ENCODE measurements around the gene FBXL3.

The FBXL3 gene

DNA sequence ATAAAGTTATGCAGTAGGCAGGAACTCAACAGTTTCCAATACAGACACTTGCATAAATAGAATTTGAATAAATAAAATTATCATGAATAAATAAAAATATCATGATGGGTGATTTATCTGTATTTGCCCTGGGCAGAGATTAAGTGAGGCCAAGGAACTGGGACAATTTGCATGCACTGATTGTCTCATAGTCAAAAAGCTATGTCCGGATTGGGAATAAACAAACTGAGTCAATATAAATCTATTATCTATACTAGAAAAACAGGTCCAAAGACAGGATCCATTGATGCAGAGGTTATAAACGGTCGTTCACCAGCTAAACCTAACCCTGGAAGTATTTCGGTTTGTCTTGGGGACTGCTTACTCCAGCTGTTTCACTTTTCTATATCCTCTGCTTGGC lies 26.2 kb upstream of the FBXL3 start:
- DNase-seq = no peak
- no peak overlapping the region for H3K4me3 ChIP-seq (ENCODE audit: insufficient read depth in 1 of 2, low read depth in 1 of 2, low read length in 2 of 2)
- WGBS = 89% methylated on average over 4 of the region's 4 CpGs
- H3K9me3 ChIP-seq (ENCODE audit: control insufficient read depth, low read length) = no peaks in the 10 kb centered on the region
- H3K4me1 ChIP-seq (ENCODE audit: control insufficient read depth, insufficient read depth, low read depth, low read length) = peaks cover 4% of the 10 kb centered on the region
- no peak overlapping the region for H3K4ac ChIP-seq (ENCODE audit: low read depth in 1 of 2, low read length in 2 of 2)
- no peak overlapping the region for H2BK12ac ChIP-seq (ENCODE audit: low read length in 2 of 2)
- H3K9ac ChIP-seq (ENCODE audit: low read length) = no peak overlapping the region
- H4K8ac ChIP-seq (ENCODE audit: low read length) = no peak overlapping the region
- no peak overlapping the region for H3K27ac ChIP-seq (ENCODE audit: low read length, poor library complexity, severe bottlenecking)
- H3K18ac ChIP-seq (ENCODE audit: low read depth in 1 of 2, low read length in 2 of 2) = no peak overlapping the region
- no peak overlapping the region for H2BK15ac ChIP-seq (ENCODE audit: low read depth, poor library complexity, severe bottlenecking)
- H3K4me2 ChIP-seq (ENCODE audit: low read length, poor library complexity, severe bottlenecking) = no peak overlapping the region
- H3K79me1 ChIP-seq (replicated peaks; ENCODE audit: low read length, poor library complexity, severe bottlenecking) = no peaks in the 10 kb centered on the region
- H2BK120ac ChIP-seq (ENCODE audit: low read depth, low read length) = no peak overlapping the region
- H3K23ac ChIP-seq (ENCODE audit: low read length in 2 of 2) = no peak overlapping the region
- H3K27me3 ChIP-seq (ENCODE audit: control insufficient read depth in 1 of 2, insufficient read depth in 1 of 2, low read length in 2 of 2) = no peaks in the 10 kb centered on the region
- no peak overlapping the region for H2AFZ ChIP-seq (ENCODE audit: low read depth, low read length)
- no peak overlapping the region for H4K91ac ChIP-seq (ENCODE audit: low read length)
- H2BK5ac ChIP-seq (ENCODE audit: low read depth, low read length, poor library complexity, severe bottlenecking) = no peak overlapping the region
- no peak overlapping the region for H2AK5ac ChIP-seq (ENCODE audit: low read length, severe bottlenecking)
- H3K36me3 ChIP-seq (ENCODE audit: control insufficient read depth in 1 of 2, insufficient read depth in 2 of 2, low read depth in 1 of 2, low read length in 2 of 2) = peaks cover 14 to 98% of the 10 kb centered on the region in 2 experiments
- no peak overlapping the region for H3K14ac ChIP-seq (ENCODE audit: low read length in 2 of 2)

DNA sequence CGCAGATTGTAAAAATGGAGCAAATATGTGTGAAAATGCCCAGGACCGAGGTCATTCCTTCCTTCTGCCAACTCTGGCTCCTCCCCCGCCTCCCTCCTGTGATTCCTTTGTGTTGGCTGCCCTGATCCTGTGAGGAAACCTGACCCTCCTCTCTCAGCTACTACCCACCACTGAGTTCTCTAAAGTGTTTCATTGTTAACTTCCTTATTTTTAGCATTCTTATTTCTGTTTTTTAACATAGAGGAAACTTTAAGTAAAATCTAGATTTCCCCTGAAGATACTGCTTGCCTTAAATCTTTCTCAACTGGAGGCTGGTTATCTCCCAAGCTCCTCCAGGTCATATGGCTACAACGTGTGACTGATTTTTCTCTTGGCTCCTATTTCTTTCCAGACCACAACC lies 21.7 kb upstream of the FBXL3 start:
- H3K4me2 ChIP-seq (ENCODE audit: low read length, poor library complexity, severe bottlenecking) = no peak overlapping the region
- no peak overlapping the region for H3K18ac ChIP-seq (ENCODE audit: low read depth in 1 of 2, low read length in 2 of 2)
- no peak overlapping the region for H4K91ac ChIP-seq (ENCODE audit: low read length)
- H2AFZ ChIP-seq (ENCODE audit: low read depth, low read length) = no peak overlapping the region
- H3K4me3 ChIP-seq (ENCODE audit: insufficient read depth in 1 of 2, low read depth in 1 of 2, low read length in 2 of 2) = no peak overlapping the region
- no peak overlapping the region for H3K14ac ChIP-seq (ENCODE audit: low read length in 2 of 2)
- no peak overlapping the region for H2AK5ac ChIP-seq (ENCODE audit: low read length, severe bottlenecking)
- no peaks in the 10 kb centered on the region for H3K9me3 ChIP-seq (ENCODE audit: control insufficient read depth, low read length)
- peaks cover 14 to 90% of the 10 kb centered on the region in 2 experiments for H3K36me3 ChIP-seq (ENCODE audit: control insufficient read depth in 1 of 2, insufficient read depth in 2 of 2, low read depth in 1 of 2, low read length in 2 of 2)
- no peaks in the 10 kb centered on the region for H3K4me1 ChIP-seq (ENCODE audit: control insufficient read depth, insufficient read depth, low read depth, low read length)
- no peak overlapping the region for H2BK15ac ChIP-seq (ENCODE audit: low read depth, poor library complexity, severe bottlenecking)
- no peak overlapping the region for H2BK12ac ChIP-seq (ENCODE audit: low read length in 2 of 2)
- WGBS = 72% methylated on average over 4 of the region's 4 CpGs
- H3K27me3 ChIP-seq (ENCODE audit: control insufficient read depth in 1 of 2, insufficient read depth in 1 of 2, low read length in 2 of 2) = no peaks in the 10 kb centered on the region
- no peak for DNase-seq
- no peak overlapping the region for H2BK5ac ChIP-seq (ENCODE audit: low read depth, low read length, poor library complexity, severe bottlenecking)
- H2BK120ac ChIP-seq (ENCODE audit: low read depth, low read length) = no peak overlapping the region
- H3K23ac ChIP-seq (ENCODE audit: low read length in 2 of 2) = no peak overlapping the region
- no peak overlapping the region for H4K8ac ChIP-seq (ENCODE audit: low read length)
- no peak overlapping the region for H3K9ac ChIP-seq (ENCODE audit: low read length)
- no peak overlapping the region for H3K27ac ChIP-seq (ENCODE audit: low read length, poor library complexity, severe bottlenecking)
- no peaks in the 10 kb centered on the region for H3K79me1 ChIP-seq (replicated peaks; ENCODE audit: low read length, poor library complexity, severe bottlenecking)
- H3K4ac ChIP-seq (ENCODE audit: low read depth in 1 of 2, low read length in 2 of 2) = no peak overlapping the region

GRCh38 chr13:77047649-77048343 lies 20.8 kb upstream of the FBXL3 start:
- no peak overlapping the region for H4K91ac ChIP-seq (ENCODE audit: low read length)
- H2BK5ac ChIP-seq (ENCODE audit: low read depth, low read length, poor library complexity, severe bottlenecking) = no peak overlapping the region
- no peak overlapping the region for H3K9ac ChIP-seq (ENCODE audit: low read length)
- no peak overlapping the region for H3K14ac ChIP-seq (ENCODE audit: low read length in 2 of 2)
- no peak for DNase-seq
- H3K9me3 ChIP-seq (ENCODE audit: control insufficient read depth, low read length) = no peaks in the 10 kb centered on the region
- H3K79me1 ChIP-seq (replicated peaks; ENCODE audit: low read length, poor library complexity, severe bottlenecking) = no peaks in the 10 kb centered on the region
- no peak overlapping the region for H2BK12ac ChIP-seq (ENCODE audit: low read length in 2 of 2)
- no peak overlapping the region for H2BK120ac ChIP-seq (ENCODE audit: low read depth, low read length)
- 70% methylated on average over 8 of the region's 8 CpGs for WGBS
- no peak overlapping the region for H3K27ac ChIP-seq (ENCODE audit: low read length, poor library complexity, severe bottlenecking)
- H3K23ac ChIP-seq (ENCODE audit: low read length in 2 of 2) = no peak overlapping the region
- H3K18ac ChIP-seq (ENCODE audit: low read depth in 1 of 2, low read length in 2 of 2) = no peak overlapping the region
- no peak overlapping the region for H3K4me2 ChIP-seq (ENCODE audit: low read length, poor library complexity, severe bottlenecking)
- H2AK5ac ChIP-seq (ENCODE audit: low read length, severe bottlenecking) = no peak overlapping the region
- H3K27me3 ChIP-seq (ENCODE audit: control insufficient read depth in 1 of 2, insufficient read depth in 1 of 2, low read length in 2 of 2) = no peaks in the 10 kb centered on the region
- peaks cover 14 to 84% of the 10 kb centered on the region in 2 experiments for H3K36me3 ChIP-seq (ENCODE audit: control insufficient read depth in 1 of 2, insufficient read depth in 2 of 2, low read depth in 1 of 2, low read length in 2 of 2)
- no peak overlapping the region for H4K8ac ChIP-seq (ENCODE audit: low read length)
- no peak overlapping the region for H2AFZ ChIP-seq (ENCODE audit: low read depth, low read length)
- no peak overlapping the region for H3K4me3 ChIP-seq (ENCODE audit: insufficient read depth in 1 of 2, low read depth in 1 of 2, low read length in 2 of 2)
- H2BK15ac ChIP-seq (ENCODE audit: low read depth, poor library complexity, severe bottlenecking) = no peak overlapping the region
- no peak overlapping the region for H3K4ac ChIP-seq (ENCODE audit: low read depth in 1 of 2, low read length in 2 of 2)
- H3K4me1 ChIP-seq (ENCODE audit: control insufficient read depth, insufficient read depth, low read depth, low read length) = no peaks in the 10 kb centered on the region

GRCh38 chr13:77042566-77043177 lies 15.7 kb upstream of the FBXL3 start:
- Histone ChIP-seq H2BK12ac (ENCODE audit: low read length in 2 of 2) (no peak overlapping the region), H3K4me2 (ENCODE audit: low read length, poor library complexity, severe bottlenecking) (no peak overlapping the region), H4K91ac (ENCODE audit: low read length) (no peak overlapping the region), H3K27me3 (ENCODE audit: control insufficient read depth in 1 of 2, insufficient read depth in 1 of 2, low read length in 2 of 2) (no peaks in the 10 kb centered on the region), H3K9ac (ENCODE audit: low read length) (no peak overlapping the region), H3K23ac (ENCODE audit: low read length in 2 of 2) (no peak overlapping the region), H3K4me1 (ENCODE audit: control insufficient read depth, insufficient read depth, low read depth, low read length) (no peaks in the 10 kb centered on the region), H3K14ac (ENCODE audit: low read length in 2 of 2) (no peak overlapping the region), H3K79me1 (replicated peaks; ENCODE audit: low read length, poor library complexity, severe bottlenecking) (no peaks in the 10 kb centered on the region), H3K9me3 (ENCODE audit: control insufficient read depth, low read length) (no peaks in the 10 kb centered on the region), H3K18ac (ENCODE audit: low read depth in 1 of 2, low read length in 2 of 2) (no peak overlapping the region), H3K4me3 (ENCODE audit: insufficient read depth in 1 of 2, low read depth in 1 of 2, low read length in 2 of 2) (no peak overlapping the region), H4K8ac (ENCODE audit: low read length) (no peak overlapping the region), H3K27ac (ENCODE audit: low read length, poor library complexity, severe bottlenecking) (no peak overlapping the region), H3K4ac (ENCODE audit: low read depth in 1 of 2, low read length in 2 of 2) (no peak overlapping the region), H2BK120ac (ENCODE audit: low read depth, low read length) (no peak overlapping the region), H3K36me3 (ENCODE audit: control insufficient read depth in 1 of 2, insufficient read depth in 2 of 2, low read depth in 1 of 2, low read length in 2 of 2) (peaks cover 9 to 37% of the 10 kb centered on the region in 2 experiments), H2AK5ac (ENCODE audit: low read length, severe bottlenecking) (no peak overlapping the region), H2BK15ac (ENCODE audit: low read depth, poor library complexity, severe bottlenecking) (no peak overlapping the region), H2BK5ac (ENCODE audit: low read depth, low read length, poor library complexity, severe bottlenecking) (no peak overlapping the region), H2AFZ (ENCODE audit: low read depth, low read length) (no peak overlapping the region)
- peak; percentile 62 for DNase-seq
- WGBS = 32% methylated on average over 5 of the region's 5 CpGs
